Left ventricle myocardium superior (tissue), 1 donor: Measurements from ENCODE around the gene NUDT17. TPM values are rescaled to one million over a fixed set of nuclear protein-coding genes. Genes with fewer than 3 reads are reported as not detected.

ENCODE experiments used
- ATAC-seq: fragments of 200-7000 bp; cut with Tn5 transposase; one replicate; pipeline ENCODE4 v1.9.1; 2020; ENCODE audit warnings: mild to moderate bottlenecking, moderate library complexity
- DNase-seq: peaks from one replicate; pipeline ENCODE4 v3.0.0-alpha.2; 2020
- intact Hi-C: fragments of 100-400 bp; cut with micrococcal nuclease; formaldehyde crosslinking; loops from one replicate; pipeline ENCODE4 v1.11.0; 2022
- microRNA-seq: library from miRNA; unstranded; fragments of <30 nt; microRNA quantifications from one replicate; pipeline ENCODE4 v1.2.0, GENCODE V29; 2020; ENCODE audit warnings: borderline number of aligned reads
- total RNA-seq: library from RNA; stranded (reverse); fragmentation: NEBNext Ultra II Directional; extraction: Animal tissue kit (Norgen Biotek cat#: 25700); gene quantifications from one replicate; pipeline ENCODE4 v1.2.1, GENCODE V29; 2021
- donor health status: DM: no; HTN: yes; CAD: no; lungs with severe emphysema.

Gene NUDT17
- total RNA-seq, 1 donor from 2014 or later: 3.4 TPM

DNA sequence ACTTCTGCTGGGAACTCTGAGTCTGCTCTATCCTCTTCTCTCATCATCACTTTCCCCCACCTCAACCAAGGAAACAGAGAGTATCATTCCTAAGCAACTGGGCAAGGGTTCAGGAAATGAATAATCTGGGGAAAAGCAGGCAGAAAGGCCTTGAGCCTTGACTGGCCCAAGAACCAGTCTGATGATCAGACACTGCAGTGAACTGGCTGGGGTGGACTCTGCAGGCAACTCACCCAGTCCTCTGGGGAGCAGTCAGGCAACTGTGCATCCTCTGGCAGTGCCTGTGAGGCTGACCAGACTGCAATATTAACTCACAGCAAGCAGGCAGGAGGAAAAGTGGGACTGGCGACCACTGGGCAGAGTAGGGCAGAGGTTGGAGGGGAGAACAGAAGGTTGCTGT, 39.2 kb downstream of the NUDT17 start:
- no peak for ATAC-seq
- intact Hi-C loops: no loop called here
- no peak for DNase-seq

DNA sequence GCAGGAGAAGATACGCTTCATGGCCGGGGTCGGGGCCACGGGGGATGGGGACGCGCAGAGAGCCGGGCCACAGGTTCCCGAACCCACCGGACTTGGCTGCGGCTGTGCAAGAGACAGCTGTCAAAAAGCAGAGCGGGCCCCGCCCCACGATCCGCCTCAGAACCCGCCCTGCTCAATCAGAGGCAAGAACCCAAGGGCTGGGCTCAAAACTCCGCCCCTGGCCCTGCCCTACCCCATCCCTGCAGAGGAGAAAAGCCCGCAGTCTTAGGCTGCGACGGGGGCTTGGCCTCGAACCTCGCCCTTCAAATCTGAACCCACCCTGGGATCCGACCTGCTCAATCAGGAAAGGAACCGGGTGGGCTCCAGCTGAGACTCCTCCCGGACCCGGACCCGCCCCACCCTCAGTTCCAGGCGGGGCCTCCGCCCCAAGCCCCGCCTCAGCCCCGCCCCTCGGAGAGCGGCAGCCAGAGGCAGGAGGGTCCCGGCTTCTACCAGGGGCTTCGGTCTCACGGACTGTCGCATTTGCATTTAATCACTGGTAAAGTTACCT, 40.4 kb downstream of the NUDT17 start, which contains the start of gene ANKRD35:
Gene ANKRD35, minus strand, starts transcription at position 129 of the 550 bp plus-strand sequence. Its CDS starts 108 bp downstream, at position 21.
- DNase-seq: peak; percentile 92
- intact Hi-C loops: no loop called here
- ATAC-seq: peak; percentile 96

DNA sequence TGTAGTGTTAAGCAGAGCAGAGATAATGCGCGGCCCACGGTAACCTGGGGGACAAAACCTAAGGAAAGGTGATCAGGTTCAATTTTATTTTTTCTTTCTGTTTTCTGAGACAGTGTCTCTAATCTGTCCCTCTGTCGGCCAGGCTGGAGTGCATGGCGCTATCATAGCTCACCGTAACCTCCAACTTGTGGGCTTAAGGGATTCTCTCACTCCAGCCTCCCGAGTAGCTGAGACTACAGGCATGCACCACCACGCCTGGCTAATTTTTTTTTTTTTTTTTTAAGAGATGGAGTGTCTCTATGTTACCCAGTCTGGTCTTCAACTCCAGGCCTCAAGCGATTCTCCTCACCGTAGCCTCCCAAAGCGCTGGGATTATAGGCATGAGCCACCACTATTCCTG, 41.0 kb downstream of the NUDT17 start:
- DNase-seq: no peak
- peak; percentile 36 for ATAC-seq
- intact Hi-C loops: no loop called here

DNA sequence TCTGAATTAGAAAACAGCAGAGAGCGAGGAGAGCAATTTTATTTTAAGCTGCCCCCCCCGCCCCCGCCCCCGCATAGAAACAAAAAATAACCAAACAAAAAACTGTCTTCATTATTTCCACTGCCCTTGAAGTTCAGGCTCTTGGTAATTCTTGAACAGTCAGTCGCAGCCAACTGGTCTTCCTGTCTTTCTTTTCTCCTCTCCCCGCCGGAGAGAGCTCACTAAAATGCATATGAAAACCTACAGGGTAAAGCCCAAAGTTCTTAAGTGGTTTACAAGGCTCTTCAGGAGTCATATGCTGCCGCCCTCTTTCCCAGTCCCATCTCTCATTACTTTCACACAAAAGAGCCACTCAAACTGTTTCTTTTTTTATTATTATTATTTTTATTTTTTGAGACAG, 41.4 kb downstream of the NUDT17 start:
- intact Hi-C loops: no loop called here
- no peak for ATAC-seq

DNA sequence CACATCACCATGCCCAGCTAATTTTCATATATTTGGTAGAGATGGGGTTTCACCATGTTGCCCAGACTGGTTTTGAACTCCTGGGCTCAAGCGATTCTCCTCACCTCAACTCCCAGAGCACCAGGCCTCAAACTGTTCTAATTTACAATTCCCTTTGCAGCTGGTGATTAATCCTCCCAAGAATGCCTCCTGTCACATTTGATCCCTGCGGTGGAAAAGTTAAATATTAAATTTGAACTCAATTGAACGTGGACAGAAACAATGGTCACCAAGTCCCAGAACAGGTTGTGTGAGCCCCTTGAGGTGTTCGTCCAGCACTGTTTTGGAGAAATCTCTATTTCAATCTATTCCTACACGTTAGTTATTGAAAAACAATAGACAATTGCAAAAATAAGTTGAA, 42.2 kb downstream of the NUDT17 start:
- ATAC-seq (no peak), DNase-seq (no peak)
- intact Hi-C loops: no loop called here

More for the DNA sequence above, 41.4 kb downstream of the NUDT17 start:
- DNase-seq: no peak

DNA sequence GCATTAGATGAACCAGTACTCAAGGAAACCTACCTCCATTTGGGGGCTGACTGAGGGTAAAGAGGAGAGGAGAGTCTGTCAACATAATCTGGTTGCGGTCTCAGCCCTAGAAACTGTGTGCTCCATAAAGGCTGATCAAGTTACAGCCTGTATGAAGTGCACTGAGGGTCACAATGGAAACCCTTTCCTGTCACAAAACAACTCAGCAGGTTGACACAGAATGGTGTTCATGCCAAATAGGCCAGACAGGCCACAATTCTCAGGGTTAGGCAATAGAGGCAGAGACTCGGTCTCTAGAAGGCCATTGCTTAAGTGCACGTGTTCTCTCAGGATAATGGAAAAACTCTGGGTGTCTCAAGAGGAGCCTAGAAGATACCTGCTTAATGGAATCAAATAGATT, 44.3 kb downstream of the NUDT17 start:
- intact Hi-C loops: no loop called here
- no peak for ATAC-seq
- DNase-seq: no peak

DNA sequence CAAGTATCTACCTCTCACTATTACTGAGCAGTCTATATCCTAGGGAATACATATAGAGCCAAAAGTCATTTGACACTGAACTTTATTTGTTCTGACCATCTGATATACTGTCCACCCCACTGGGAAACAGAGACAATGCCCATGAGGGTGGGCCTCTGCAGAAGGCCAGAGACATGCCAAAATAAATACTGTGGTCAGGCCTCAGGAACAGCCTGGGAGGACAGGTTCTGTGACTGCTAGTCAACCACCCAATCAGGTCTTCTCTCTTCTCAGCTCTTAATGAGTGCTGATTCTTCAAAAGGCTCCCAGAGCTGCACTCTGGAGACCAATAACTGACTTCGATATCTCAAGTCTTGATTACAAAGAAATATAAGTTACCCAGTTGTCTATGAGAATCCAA, 45.7 kb downstream of the NUDT17 start:
- intact Hi-C loops: no loop called here
- ATAC-seq (peak; percentile 2), DNase-seq (no peak)

DNA sequence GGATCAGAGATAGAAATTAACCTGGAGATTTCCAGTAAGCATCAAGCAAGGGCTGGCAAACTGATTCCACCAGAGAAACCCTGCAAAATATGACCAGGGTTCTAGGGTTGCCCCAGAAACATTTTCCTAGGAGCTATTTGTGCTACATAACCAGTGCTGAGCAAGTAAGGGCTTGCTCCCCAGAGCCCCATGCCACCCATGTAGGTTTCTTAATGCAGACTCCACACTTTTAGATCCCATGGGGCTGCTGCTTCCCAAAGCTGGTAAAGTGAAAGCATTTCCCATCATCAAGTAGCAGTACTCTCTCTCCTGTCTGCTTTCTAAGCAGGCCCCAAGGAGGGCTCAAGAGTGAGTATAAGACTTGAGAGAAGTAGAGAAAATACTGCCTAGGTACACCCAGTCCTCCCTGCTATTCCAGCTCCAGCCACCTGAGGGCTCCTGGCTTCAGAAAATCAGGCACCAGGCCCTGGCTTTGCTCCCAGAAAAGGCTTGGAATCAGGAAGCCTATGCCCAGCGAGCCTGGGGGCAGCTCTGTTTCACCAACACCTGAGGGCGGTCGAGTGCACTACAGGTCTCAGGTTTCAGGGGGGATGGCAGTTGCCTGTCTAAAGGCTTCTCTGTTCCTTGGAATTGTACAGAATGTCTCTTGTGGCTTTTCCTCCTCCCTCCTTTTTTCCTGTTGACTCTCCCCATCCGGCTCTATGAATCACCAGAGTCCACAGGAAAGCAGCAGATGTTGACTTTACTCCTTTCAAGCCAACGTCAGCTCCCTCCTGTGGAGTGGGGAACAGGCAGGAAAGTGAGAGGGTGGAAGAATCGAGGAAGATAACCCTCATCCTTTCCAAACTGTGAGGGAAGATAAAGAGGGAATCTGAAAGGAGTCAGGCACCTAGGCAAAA, 46.4 kb downstream of the NUDT17 start:
- DNase-seq (peak; percentile 94), ATAC-seq (peak; percentile 93)
- intact Hi-C loops: no loop called here

DNA sequence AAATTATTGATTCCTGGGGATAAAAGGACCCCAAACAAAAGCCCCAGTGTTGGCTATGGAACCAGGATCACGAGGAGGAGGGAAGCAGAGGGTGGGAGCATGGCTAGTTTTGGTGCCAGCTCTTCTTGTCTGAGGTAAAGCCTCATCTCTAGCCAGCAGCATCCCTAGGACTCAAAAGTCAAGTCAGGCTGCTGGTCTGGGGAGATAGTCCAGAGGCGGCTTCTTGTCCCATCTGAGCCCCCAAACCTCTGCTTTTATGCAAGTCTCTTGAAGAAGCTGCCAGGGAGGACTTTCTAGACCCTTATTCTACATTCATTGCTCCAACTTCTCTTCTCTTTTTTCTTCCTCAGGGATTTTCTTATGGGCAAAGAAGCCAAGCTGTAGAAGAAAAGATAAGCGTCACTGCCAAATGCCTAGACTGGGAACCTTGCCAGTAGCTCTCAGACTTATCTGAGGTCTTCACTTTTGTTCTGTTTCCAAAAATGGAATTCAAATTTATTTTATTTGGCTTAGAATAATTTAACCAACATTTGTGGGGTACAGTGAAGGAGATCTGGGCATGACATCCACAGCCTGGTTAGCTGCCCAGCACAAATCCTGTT, 47.2 kb downstream of the NUDT17 start:
- ATAC-seq: peak; percentile 23
- DNase-seq: no peak
- intact Hi-C loops: no loop called here

DNA sequence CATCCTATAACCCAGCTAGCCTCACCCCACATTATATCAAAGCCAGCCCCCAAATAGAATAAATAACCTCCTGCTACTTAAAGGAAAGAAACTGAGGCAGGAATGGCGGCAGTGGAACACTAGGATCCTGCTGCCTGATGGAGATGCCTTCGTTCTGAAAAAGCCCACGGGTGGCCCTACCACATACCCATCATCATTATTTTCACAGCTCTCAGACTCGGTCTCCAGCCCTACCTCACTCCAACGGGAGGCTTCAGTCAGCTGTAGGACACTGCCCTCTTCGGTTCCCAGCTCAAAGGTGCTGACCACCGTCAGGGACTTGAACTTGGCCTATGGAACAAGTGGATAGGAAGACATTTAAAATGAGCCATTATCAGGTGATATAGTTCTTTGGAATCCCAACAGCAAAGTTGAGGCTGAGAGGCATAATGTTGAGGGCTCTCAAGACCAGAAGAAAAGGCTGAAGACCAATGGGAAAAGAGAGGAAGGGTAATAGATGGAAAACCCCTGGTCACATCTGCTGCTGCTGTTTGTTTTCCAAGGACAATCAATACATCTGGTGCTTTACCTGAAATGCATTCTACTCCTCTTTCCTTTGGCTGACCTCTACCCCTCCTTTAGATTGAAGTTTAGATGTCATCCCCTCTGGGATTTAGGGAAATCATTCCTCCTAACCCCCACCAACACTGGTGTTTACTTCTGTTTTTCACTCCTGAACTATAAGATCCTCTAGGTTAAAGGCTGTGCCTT, 48.1 kb downstream of the NUDT17 start:
- intact Hi-C loops: no loop called here
- no peak for DNase-seq
- ATAC-seq: no peak

DNA sequence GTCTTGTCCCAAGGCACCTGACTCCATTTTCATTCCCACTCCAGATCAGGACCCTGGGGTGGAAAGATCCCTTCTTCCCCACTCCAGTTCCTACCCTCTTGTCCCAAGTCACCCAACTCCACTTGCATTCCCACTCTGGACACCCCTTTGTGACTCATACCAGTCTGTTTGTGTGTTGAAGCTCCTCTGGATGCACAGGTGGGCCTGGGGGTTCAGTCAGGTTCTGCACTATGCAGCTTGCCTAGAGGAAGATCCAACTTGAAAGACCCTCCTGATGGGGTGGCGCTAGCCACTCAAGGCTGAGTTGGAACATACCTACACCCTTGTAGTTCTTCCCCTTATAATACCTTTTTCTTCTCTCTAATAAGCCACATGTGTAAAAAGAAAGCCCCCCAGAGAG, 50.0 kb downstream of the NUDT17 start:
- intact Hi-C loops: no loop called here
- ATAC-seq: no peak
- DNase-seq: no peak

DNA sequence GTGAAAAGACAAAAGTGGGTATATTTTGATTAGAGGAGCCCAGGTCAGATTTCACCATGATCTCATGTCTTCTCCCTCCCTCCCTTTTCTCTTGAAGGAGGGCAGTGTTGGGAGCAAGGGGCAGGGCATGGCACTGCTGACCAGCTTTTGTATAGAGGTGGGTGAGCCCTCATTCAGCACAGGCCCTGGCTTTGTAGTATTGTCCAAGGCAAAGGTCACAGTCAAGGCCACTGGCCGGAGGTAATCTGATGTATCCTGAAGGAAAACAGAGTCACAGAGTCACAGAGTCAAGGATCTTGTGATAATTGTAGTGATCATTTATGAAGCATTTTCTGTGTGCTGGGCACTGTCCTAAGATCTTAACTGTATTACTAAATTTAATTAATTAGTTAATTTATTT, 52.5 kb downstream of the NUDT17 start:
- intact Hi-C loops: no loop called here
- ATAC-seq (no peak), DNase-seq (no peak)

Small RNA genes lying within 50 kb of the gene (microRNA-seq; reads per million reads assigned to microRNA genes)
- not detected for gene MIR6736

Other genes starting within 250 kb of the NUDT17 start
- gene GPR89A, start 237.6 kb upstream of the NUDT17 start, total RNA-seq: 10.6 TPM
- not detected for gene PDZK1, start 138.3 kb upstream of the NUDT17 start, total RNA-seq
- gene CD160, start 126.1 kb upstream of the NUDT17 start, total RNA-seq: 0.37 TPM
- 48.2 TPM for gene RNF115, start 21.5 kb upstream of the NUDT17 start, total RNA-seq
- 14.9 TPM for gene POLR3C, start 21.4 kb upstream of the NUDT17 start, total RNA-seq
- 13.3 TPM for gene PIAS3, start 13.5 kb downstream of the NUDT17 start, total RNA-seq
- 1.1 TPM for gene ANKRD35, start 40.2 kb downstream of the NUDT17 start, total RNA-seq
- 0.82 TPM for gene ITGA10, start 64.4 kb downstream of the NUDT17 start, total RNA-seq
- gene PEX11B, start 73.1 kb downstream of the NUDT17 start, total RNA-seq: 23.8 TPM
- 57.7 TPM for gene RBM8A, start 81.9 kb downstream of the NUDT17 start, total RNA-seq
- gene LIX1L, start 112.4 kb downstream of the NUDT17 start, total RNA-seq: 25.2 TPM
- 0.52 TPM for gene ANKRD34A, start 118.9 kb downstream of the NUDT17 start, total RNA-seq
- gene POLR3GL, start 119.1 kb downstream of the NUDT17 start, total RNA-seq: 44.0 TPM
- 954 TPM for gene TXNIP, start 150.9 kb downstream of the NUDT17 start, total RNA-seq
- gene HJV, start 176.1 kb downstream of the NUDT17 start, total RNA-seq: 71.9 TPM